NCI-H1436 (cell line): Measurements from ENCODE around the gene SIAH3.
"Not testable (repeated sequence)": the region's sequence is repeated elsewhere in the genome, so short reads cannot be mapped to it uniquely, and the experiment has no call there.

ENCODE experiments used
- DNase-seq: peaks from one replicate; lab custom pipeline; 2025; lab: John Stamatoyannopoulos, UW

Gene SIAH3, protein sequence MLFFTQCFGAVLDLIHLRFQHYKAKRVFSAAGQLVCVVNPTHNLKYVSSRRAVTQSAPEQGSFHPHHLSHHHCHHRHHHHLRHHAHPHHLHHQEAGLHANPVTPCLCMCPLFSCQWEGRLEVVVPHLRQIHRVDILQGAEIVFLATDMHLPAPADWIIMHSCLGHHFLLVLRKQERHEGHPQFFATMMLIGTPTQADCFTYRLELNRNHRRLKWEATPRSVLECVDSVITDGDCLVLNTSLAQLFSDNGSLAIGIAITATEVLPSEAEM

DNA sequence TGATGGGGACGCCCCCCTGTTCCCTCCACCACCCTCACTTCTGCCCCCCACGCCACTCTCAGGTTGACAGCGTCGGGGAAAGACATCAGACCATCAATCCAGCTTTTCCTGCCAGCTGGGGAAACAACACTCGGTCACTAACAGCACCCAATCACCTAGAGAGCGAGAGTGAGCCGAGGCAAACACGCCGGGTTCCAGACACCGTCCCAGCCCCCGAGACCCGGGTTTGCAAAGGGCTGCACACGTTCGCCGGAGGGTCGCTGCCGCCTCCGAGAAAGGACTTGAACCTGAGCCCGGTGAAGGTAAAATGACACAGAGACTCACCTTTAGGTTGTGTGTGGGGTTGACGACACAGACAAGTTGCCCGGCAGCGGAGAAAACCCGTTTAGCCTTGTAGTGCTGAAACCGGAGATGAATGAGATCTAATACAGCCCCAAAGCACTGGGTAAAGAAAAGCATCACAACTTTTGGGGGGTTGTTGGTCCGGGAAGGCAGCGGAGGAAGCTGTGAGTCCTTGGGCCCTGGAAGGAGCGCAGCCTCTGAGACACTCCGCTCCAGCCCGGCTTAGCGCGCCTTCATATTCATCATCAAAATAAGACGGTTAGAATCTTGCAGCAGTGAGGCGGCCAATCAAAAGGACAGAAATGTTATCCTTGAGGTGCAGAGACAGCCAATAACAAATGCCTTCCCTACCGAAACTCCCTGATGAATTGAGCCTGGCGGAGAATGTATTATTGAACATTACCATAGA lies at the start of gene SIAH3:
Gene SIAH3 (minus strand): TSS at position 583 of the 751 bp plus-strand sequence. CDS start 124 bp downstream, at position 459.
- no peak for DNase-seq

DNA sequence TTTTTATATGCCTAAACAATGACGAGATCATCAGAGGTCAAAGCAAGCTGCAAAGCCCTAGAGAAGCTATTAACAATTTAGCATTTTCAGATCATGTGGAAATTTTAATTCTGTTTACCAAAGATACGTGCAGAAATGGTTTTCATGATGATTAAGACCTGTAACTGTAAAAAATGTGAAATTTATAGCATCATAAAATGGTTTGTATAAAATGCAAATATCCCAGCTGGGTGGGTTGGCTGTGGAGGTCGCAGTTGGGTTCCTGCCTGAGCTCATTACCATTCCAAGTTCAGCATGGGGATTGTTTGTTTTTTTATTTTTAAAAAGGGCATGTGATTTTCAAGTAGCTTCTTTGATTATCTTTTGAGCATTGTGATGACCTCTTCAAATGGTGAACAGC lies 47.9 kb upstream of the SIAH3 start:
- no peak for DNase-seq

DNA sequence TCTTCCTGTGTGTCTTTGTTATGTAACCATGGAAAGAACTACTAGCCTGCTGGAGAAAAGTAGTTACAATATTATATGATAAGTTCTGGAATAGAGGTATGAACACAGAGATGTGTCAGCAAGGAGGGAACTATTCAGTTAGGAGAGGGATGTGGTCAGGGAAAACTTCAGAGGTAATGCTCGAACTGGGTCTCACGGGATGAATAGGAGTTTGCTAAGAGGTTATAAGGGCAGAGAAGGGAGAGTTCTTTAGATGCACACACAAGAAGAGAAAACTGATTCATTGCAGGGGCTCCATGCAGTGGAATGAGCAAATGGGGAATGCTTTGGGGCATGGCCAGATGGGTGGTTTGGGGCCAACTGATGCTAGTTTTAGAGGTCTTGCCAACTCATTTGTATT lies 46.0 kb upstream of the SIAH3 start:
- no peak for DNase-seq

DNA sequence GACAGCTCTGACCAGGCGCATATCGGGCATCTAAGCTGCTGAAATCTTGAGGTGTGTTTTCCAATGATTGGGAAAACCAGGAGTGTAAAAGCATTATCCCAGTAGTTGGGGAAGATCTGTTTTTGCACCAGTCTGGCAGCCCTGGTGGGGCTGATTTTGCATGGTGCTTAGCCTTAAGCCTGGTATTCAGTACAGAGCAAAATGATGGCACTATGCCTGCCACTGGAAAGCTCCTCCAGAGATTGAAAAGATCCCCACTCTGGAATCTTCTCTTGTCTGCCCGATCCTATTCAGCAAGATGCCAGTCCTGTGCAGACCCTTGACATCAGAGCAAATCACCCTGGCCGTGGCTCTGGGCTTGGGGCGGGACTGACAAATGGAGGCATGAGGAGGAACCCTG lies 44.7 kb upstream of the SIAH3 start:
- DNase-seq = no peak

DNA sequence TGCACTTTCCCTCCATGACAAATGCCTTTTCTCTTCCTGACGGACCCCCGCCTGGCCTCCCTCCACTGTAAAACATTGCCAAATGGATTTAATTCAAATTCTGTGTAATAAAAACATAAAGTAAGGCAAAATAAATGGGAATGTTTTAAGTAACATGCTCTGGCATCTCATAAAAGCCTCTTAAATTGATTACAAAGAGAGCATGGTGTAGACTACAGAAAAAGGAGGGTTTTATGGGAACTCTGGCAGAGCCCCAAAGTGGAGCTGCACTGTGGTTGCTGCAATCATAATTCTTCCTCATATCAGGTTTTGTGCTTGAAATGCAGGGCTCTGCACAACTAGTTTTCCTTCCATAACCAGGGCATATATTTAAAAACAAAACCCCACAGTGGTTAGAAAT lies 44.3 kb upstream of the SIAH3 start:
- DNase-seq = no peak

DNA sequence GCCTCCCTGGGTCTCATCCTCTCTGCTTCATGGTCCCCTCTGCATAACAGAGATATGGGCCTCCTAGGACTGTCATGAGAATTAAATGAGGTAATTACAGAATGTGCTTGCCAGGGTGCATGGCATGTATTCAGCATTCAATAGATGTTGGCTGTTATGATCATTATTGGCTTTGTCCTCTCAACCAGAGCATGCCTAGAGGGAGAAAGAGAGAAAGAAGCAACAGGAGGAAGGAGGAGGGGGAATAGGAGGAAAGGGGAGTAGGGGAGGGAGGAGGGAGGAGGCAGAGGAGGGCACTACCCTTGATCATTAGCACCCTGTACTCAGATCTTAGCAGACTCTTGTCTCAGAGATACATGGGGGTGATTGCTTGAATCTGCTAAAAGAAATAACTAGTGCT lies 41.0 kb upstream of the SIAH3 start:
- no peak for DNase-seq

DNA sequence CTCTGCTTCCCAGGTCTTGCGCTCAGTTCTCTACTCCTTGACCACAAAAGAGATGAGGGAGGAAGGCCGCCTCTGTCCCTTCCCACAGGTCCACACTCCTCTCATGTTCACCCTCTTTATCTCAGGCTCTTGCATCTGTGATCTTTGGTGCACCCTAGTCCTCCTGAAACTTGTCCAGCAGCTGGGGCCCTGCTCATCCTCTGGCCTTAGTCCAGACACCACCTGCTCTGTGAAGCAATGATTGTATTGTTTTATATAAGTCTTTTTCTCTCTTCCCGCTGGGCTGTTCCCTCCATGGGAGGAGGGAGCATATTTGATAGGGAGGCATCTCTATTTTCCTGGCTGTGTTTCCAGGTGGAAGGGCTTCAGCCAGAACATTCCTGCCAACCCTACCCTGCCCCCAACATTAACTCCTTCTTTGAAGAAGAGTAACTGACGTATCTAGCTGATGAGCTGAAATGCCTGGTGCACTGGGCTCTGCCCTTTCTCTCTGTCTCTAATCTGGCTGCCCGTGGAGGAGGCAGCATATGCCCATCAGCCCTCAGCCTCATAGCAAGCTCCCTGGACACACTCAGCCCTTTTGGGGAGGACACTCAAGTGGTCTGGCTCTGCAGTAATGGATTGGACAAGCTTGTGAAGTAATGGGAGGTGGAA lies 38.2 kb upstream of the SIAH3 start:
- DNase-seq = no peak

DNA sequence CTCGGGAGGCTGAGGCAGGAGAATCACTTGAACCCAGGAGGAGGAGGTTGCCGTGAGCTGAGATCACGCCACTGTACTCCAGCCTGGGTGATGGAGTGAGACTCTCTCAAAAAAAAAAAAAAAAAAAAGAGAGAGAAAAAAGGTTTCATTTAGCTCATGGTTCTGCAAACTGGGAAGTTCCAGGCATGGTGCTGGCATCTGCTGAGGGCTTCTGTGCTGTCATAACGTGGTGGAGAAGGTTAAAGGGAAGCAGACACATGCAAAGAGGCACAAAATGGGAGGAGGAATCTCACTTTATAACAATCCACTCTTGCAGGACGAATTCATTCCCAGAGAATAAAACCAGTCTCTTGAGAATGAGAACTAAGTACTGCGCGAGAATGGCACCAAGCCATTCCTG lies 34.9 kb upstream of the SIAH3 start:
- no peak for DNase-seq

DNA sequence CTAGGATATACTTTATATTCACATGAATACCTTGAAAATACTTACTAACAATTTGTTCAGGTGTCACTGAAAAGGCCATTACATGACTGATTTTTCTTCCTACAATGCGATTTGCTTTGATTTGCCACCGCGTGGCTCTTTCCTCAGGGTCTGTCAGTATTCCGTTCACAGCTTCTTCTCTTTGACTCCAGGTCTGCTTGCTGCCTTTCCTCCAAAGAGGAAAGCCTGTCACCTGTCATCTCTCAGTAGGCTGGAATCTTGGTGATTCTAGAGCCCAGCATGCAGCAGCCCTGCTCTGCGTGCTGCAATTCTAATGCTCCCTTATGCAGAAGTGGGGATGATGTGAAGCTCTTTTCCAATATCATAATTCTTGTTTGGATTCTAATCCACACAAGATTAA lies 33.6 kb upstream of the SIAH3 start:
- DNase-seq = no peak

DNA sequence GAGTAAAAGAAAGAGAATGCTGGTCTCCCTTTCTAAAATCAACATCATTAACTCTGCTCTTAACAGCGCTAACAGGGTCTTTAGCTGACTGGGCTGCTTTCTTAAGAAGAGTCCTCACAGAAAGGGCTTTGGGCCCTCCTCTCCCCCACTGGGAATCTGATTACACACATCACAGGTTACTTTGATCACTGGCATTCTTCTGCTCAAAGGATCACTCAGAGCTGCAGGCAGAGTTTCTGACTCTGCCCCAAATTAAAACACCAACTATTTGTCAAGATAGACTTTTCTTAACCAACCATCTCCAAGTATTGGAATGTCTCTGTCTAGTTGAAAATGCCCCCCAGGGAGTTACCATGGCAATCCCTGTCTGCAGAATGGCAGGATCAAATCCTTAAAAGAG lies 31.1 kb upstream of the SIAH3 start:
- no peak for DNase-seq

DNA sequence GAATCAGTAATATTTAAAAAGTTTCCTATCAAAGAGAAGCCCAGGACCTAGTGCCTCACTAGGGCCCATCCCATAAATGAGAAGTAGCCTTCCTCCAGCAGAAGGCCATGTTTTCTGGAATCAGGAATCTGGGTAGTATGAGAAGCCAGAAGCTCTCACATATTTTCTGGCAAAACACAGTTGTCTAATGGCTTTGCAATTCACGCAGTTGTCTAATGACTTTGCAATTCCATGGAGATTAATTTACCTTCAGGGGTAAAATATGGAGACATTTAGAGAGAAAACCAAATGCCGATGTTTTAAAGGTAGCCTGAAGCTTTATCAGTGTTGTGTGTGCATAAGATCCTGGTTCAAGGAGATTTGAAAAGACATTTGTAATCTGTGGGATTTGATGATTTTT lies 29.8 kb upstream of the SIAH3 start:
- no peak for DNase-seq

DNA sequence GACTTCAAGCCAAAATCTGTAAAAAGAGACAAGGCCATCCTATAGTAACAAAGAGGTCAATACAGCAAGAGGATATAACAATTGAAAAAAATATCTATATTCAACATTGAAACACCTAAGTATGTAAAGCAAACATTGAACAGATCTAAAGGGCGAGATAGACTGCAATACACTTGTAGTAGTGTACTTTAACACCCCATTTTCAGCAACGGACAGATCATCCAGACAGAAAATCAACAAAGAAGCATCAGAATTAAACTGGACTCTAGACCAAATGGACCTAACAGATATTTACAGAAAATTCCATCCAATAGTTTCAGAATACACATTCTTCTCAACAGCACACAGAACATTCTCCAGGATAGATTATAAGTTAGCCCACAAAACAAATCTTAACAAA lies 28.7 kb upstream of the SIAH3 start:
- no peak for DNase-seq

DNA sequence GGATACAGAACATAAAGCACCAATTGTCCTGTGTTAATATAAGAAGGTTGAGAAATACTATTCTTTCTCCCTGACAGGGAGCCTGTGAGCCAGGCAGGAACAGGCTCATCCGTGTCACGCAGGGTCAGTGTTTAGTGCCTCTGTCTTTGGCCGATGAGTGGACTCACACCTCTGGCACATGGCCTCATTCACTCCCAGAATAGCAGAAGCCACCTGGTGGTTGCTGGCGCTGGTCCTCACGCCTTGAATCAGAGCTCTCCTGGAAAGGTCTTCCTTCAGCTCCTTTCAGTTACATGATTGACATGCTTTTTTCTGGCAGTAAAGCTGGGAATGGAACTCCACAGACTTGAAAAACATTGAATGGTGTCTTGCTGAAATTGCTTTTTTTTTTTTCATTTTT lies 28.1 kb upstream of the SIAH3 start:
- DNase-seq = no peak

DNA sequence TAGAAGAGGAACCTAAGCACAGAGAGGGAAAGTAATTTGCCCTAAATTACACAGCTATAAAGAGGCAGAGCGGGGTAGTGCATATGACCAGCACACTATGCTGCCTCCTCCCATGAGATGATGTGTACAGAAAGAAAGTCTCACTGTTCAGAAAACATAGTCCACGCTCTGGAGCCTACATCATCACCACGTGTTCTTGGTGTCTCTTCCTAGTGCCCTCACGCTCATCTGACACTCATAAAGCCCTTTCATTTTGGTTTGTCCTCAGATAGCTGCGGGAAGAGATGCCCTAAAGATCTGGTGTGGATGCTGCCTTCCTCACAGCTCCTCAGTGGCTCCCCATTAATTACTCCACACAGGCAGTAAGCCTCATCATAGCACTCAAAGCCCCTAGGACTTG lies 27.4 kb upstream of the SIAH3 start:
- DNase-seq = no peak

DNA sequence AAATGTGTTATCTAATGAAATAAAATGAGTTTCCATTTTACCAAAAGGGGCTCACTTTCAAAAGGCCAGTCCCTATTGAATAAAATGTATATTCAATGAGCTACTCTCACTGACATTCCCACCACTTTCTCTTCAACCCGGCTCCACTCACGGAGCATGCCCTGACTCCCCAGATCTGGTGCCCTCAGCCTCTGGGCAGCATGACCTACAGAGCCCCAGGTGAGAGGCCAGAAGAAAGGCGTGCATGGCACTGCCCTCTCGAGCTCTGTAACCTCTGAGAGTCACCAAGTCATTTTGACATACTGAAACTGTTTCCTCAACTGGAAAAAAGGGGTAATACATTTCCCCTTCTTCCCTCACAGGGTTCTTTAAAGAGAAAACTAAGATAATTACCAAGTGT lies 25.2 kb upstream of the SIAH3 start:
- DNase-seq = no peak

DNA sequence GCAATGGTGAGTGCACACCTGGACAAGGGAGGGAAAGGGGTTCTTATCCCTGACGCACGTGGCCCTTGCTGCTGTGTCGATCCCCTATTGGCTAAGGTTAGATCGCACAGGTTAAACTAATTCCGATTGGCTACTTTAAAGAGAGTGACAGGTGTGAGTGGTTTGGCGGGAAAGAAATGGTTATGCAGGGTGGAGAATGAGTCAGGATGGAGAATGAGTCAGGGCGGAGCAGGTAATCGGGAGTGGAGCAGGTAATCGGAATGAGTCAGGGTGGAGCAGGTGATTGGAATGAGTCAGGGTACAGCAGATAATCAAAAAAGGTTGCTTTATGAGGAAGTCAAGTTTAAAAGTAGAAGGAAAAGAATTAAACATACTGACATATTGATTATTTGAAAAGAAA lies 24.4 kb upstream of the SIAH3 start:
- no peak for DNase-seq

DNA sequence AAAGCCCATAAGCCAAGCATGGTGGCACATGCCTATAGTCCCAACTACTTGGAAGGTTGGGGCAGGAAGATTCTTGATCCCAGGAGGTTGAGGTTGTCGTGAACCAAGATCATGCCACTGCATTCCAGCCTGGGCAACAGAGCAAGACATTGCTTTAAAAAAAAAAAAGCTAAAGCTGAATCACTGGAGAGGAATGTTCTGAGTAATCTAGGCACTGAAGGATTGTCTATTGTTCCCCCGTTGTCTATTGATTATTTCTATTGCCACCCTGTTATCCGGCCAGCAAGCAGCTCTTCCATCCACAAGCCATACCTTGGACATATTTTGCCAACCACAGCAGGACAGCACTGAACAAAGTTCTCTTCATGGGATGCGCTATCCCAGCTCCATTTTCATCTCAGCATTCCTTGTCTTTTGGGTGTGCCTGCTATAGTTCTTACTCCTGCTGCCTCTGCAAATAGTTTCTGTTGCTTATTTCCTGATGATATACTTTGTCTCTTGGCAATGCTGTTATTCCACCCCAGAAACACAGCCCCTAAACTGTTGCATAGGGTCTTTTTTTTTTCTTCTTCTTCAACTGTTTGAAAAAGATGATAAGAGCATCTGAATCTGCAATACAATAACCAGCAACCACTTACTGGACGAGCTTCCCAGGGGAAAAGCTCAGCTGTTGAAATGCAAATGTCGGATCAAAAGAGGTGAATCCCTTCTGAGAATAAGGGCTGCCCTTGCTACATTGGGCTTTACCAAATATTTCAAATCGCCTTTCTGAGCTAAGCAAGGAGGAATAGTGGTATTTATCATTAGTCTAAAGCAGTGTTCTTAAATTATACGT lies 22.2 kb upstream of the SIAH3 start:
- no peak for DNase-seq

DNA sequence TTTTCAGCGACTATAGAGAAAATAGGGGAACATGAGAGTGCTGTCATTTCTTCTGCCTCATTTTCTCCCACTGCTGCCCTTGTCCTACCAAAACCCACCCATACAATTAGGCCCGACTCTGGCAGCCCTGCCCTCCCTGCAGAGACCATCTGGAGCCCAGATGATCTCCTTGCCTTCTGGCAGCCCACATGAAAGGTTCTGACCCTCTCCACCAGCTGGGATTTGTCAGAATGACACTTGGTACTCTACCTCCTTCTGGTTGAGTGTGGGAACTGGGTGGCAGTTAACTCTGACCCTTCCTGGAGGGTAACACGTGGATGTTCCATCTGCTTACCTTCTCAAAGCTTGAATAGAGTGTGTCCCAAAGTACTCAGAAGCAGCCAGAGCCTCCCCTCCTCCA lies 21.0 kb upstream of the SIAH3 start:
- DNase-seq = no peak

DNA sequence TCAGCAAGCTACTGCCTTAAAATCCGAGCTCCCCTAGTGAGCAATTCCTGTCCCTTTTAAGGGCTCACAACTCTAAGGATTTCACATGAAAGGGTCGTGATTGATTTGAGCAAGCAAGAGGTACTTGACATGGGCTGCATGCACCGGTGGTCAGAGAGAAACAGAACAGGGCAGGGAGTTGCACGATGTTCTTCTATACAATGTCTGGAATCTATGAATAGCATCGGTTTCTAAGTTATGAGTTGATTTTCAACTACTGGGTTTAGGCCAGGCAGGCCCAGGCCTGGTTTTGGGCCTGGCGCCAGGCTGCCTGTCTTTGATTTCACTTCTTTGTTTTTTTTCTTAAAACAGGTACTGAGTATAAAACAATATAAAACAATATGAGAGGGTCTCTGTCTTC lies 19.6 kb upstream of the SIAH3 start:
- not testable (repeated sequence) for DNase-seq

DNA sequence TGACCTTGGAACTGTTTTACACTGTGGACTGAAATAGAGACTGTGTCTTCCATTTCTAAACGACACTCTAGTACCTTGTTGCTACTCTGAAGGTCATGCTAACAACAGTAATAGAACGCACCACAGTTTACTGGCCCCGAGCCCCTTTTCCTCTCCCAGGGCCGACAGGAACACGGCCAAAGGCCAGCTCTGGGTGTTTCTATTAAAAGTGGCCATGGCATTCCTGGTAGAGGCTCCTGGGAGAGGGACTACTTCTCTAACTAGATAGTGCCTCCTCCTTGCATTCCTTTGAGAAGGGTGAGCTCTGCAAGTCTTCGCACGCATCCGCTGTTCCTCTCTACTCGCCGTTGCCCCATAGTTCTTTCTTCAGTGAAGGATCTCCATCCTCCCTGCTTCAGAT lies 18.7 kb upstream of the SIAH3 start:
- DNase-seq = no peak

DNA sequence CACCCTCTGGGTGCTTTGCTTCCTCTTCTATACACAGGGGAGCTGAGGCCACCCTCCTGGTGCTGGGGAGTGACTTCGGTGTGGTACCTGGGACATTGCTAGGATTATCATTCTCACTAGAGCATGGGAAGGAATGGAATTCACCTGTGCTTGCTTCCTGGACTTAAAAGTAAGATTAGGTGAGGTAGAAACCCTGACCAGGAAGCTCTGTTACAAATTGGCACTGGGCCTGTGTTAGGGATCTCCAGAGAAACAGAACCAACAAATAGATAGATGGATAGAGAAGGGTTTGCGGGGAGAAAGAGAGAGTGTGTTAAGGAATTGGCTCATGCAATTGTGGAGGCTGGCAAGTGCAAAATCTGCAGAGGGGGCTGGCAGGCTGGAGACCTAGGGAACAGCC lies 13.9 kb upstream of the SIAH3 start:
- no peak for DNase-seq
